ENCODE results near the gene AOC3. TPM values are rescaled to one million over a fixed set of nuclear protein-coding genes. Genes with fewer than 3 reads are reported as not detected.

AOC3 gene
- polyA plus RNA-seq, 1 of the 3 experiments (the other 2 are of a cell fraction) = 0.03 TPM

DNA sequence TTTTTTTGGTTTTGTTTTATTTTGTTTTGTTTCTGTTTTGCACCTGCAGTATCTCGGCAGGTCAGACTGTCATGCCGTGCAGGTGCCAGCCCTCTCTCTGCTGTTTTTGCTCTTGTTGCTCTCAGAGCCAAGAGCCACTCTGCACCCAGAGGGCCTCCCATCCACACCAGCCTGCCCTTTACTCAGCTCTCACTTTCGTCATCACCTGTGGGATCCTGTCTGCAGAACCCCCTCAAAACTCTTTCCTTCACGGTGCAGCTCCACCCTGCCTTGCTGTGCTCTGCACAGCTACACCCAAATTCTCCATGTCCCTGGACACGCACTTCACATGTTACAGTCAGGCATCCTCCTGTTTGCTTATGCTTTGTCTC, 2.6 kb downstream of the AOC3 start:
- TF ChIP-seq MEF2A (IDR thresholded peaks at IDR 0.05; ENCODE audit: borderline replicate concordance, low read depth) (no peak), IRF3 (IDR thresholded peaks at IDR 0.05; ENCODE audit: low read depth, low read length) (no peak), FOSL2 (IDR thresholded peaks at IDR 0.05; ENCODE audit: borderline replicate concordance, low read depth) (no peak), YY1 (IDR thresholded peaks at IDR 0.05; ENCODE audit: low read depth) (no peak), SMC3 (IDR thresholded peaks at IDR 0.05; ENCODE audit: low read depth, low read length) (no peak), GATA2 (CRISPR knock-in tag; IDR thresholded peaks at IDR 0.05) (no peak)
- H3K4me3 ChIP-seq (ENCODE audit: low read depth in 2 of 2, low read length in 1 of 2) = no peak overlapping the region
- ChIA-PET CTCF (interaction anchor here (0.6 to 1.7 kb wide), 6 partner anchors 11 to 84 kb away, joined by 3 to 4 read pairs (median 4); partner anchors contain the start of gene BECN1), POLR2A (no interaction called here)
- no peaks in the 10 kb centered on the region for H4K20me1 ChIP-seq (ENCODE audit: insufficient read depth)
- H3K36me3 ChIP-seq (replicated peaks in 1 of 2; ENCODE audit: control insufficient read depth in 1 of 2, insufficient read depth in 2 of 2, low read length in 1 of 2) = no peaks in the 10 kb centered on the region
- H3K27ac ChIP-seq (ENCODE audit: low read depth in 2 of 2, low read length in 1 of 2) = no peak overlapping the region
- H3K27me3 ChIP-seq (ENCODE audit: insufficient read depth) = 0 out of 2 replicates have a peak, but pooled peaks cover 4% of the 10 kb centered on the region
- H3F3A ChIP-seq (replicated peaks; ENCODE audit: insufficient read depth) = no peaks in the 10 kb centered on the region
- no peak overlapping the region for H2AFZ ChIP-seq (ENCODE audit: low read depth)
- H3K4me2 ChIP-seq = no peak overlapping the region
- no peak overlapping the region for H3K9ac ChIP-seq
- H3K4me1 ChIP-seq (ENCODE audit: control insufficient read depth in 1 of 2, insufficient read depth in 2 of 2, low read depth in 1 of 2, low read length in 1 of 2) = peaks cover 0 to 4% of the 10 kb centered on the region in 2 experiments; a peak in 1 of 4 replicates
- H3K79me2 ChIP-seq (ENCODE audit: insufficient read depth) = no peaks in the 10 kb centered on the region
- DNase-seq = no peak
- WGBS (ENCODE audit: low lambda C conversion rate) = 69% methylated on average over 5 of the region's 5 CpGs
- H3K9me2 ChIP-seq = no peaks in the 10 kb centered on the region
- no peaks in the 10 kb centered on the region for H3K9me3 ChIP-seq

DNA sequence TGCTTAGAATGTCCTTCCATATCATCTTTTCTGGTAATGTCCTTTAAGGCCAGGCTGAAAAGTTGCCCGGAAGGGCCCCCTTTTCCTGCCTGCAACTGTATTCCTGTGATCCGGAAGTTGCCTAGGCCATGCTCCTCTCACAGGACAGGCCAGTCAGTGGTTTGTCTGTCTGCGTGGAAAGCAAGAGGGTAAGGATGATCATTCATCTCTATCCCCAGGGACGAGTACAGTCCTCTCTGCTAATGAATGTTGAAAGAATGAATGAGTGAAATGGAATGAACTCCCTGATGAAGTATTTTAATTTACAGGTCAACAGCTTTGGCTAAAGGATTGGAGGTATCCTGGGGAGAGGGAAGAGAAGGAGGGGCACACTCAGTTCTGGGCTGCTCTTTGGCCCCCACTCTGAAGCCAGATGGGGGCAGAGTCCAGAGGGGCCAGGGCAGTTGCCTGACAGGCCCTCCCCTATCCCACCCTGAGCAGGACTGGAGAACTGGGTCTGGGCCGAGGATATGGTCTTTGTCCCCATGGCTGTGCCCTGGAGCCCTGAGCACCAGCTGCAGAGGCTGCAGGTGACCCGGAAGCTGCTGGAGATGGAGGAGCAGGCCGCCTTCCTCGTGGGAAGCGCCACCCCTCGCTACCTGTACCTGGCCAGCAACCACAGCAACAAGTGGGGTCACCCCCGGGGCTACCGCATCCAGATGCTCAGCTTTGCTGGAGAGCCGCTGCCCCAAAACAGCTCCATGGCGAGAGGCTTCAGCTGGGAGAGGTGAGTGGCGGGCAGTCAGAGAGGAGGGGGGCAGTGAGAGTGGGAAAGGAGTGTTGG, 3.2 kb downstream of the AOC3 start:
- Histone ChIP-seq H3K27ac (ENCODE audit: low read depth in 2 of 2, low read length in 1 of 2) (no peak overlapping the region), H3K36me3 (replicated peaks in 1 of 2; ENCODE audit: control insufficient read depth in 1 of 2, insufficient read depth in 2 of 2, low read length in 1 of 2) (no peaks in the 10 kb centered on the region), H3K9ac (no peak overlapping the region), H3K9me2 (no peaks in the 10 kb centered on the region), H3K9me3 (no peaks in the 10 kb centered on the region), H3K79me2 (ENCODE audit: insufficient read depth) (no peaks in the 10 kb centered on the region), H3K27me3 (ENCODE audit: insufficient read depth) (0 out of 2 replicates have a peak, but pooled peaks cover 5% of the 10 kb centered on the region), H3K4me1 (ENCODE audit: control insufficient read depth in 1 of 2, insufficient read depth in 2 of 2, low read depth in 1 of 2, low read length in 1 of 2) (peaks cover 0 to 4% of the 10 kb centered on the region in 2 experiments; a peak in 1 of 4 replicates), H3F3A (replicated peaks; ENCODE audit: insufficient read depth) (no peaks in the 10 kb centered on the region), H3K4me2 (no peak overlapping the region), H4K20me1 (ENCODE audit: insufficient read depth) (no peaks in the 10 kb centered on the region), H2AFZ (ENCODE audit: low read depth) (no peak overlapping the region), H3K4me3 (ENCODE audit: low read depth in 2 of 2, low read length in 1 of 2) (no peak overlapping the region)
- CTCF ChIA-PET = interaction anchor here (0.6 to 1.7 kb wide), 4 partner anchors 11 to 34 kb away, joined by 3 to 4 read pairs (median 4); partner anchors contain the start of gene BECN1
- no peak for DNase-seq
- POLR2A ChIA-PET = interaction anchor here (0.9 kb wide), 1 partner anchor 31 kb away, joined by 5 read pairs; no protein-coding TSS in a partner anchor
- TF ChIP-seq FOXJ3 (CRISPR knock-in tag; IDR thresholded peaks at IDR 0.05) = no peak
- TF ChIP-seq EP300 (IDR thresholded peaks at IDR 0.05; ENCODE audit: borderline replicate concordance in 1 of 2, low read depth in 1 of 2, low read length in 1 of 2) = no peak
- TF ChIP-seq MEF2A (IDR thresholded peaks at IDR 0.05; ENCODE audit: borderline replicate concordance, low read depth) = no peak
- TF ChIP-seq GABPA (IDR thresholded peaks at IDR 0.05; ENCODE audit: low read depth) = no peak
- TF ChIP-seq, protein P1, sequence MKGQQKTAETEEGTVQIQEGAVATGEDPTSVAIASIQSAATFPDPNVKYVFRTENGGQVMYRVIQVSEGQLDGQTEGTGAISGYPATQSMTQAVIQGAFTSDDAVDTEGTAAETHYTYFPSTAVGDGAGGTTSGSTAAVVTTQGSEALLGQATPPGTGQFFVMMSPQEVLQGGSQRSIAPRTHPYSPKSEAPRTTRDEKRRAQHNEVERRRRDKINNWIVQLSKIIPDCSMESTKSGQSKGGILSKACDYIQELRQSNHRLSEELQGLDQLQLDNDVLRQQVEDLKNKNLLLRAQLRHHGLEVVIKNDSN (IDR thresholded peaks at IDR 0.05; ENCODE audit: borderline replicate concordance, low read depth) = no peak
- TF ChIP-seq MXI1 (IDR thresholded peaks at IDR 0.05; ENCODE audit: low read depth, low read length) = no peak
- TF ChIP-seq NRF1 (IDR thresholded peaks at IDR 0.05; ENCODE audit: low read depth, low read length) = no peak
- WGBS (ENCODE audit: low lambda C conversion rate) = 74% methylated on average over 7 of the region's 15 CpGs
